NCI-H526 treated with DMSO at 0.1 percent for 48 hours (cell line): ENCODE results near the gene RBKS.
"Not testable (repeated sequence)": the region's sequence is repeated elsewhere in the genome, so short reads cannot be mapped to it uniquely, and the experiment has no call there.

ENCODE experiments used
- DNase-seq: peaks from one replicate; lab custom pipeline; 2025; lab: John Stamatoyannopoulos, UW

RBKS gene

GRCh38 chr2:27906074-27906473 is 15.9 kb upstream of the RBKS start:
- DNase-seq: no peak

- no peak for DNase-seq
These were observed 14.1 kb upstream of the RBKS start for GRCh38 chr2:27904405-27904665.

- DNase-seq: no peak
These were observed 13.6 kb upstream of the RBKS start for GRCh38 chr2:27903649-27904404.

- no peak for DNase-seq
These were observed 12.8 kb upstream of the RBKS start for GRCh38 chr2:27903018-27903417.

- DNase-seq: no peak
These were observed 11.9 kb upstream of the RBKS start for GRCh38 chr2:27902098-27902497.

GRCh38 chr2:27901234-27901633 is 11.0 kb upstream of the RBKS start:
- DNase-seq: no peak

- no peak for DNase-seq
These were observed 7.5 kb upstream of the RBKS start for GRCh38 chr2:27897717-27898116.

- no peak for DNase-seq
These were observed 2.8 kb upstream of the RBKS start for GRCh38 chr2:27893006-27893405.

- no peak for DNase-seq
These were observed 1.5 kb upstream of the RBKS start for GRCh38 chr2:27891673-27892105.

GRCh38 chr2:27890924-27891672 is 911 bp upstream of the RBKS start:
- DNase-seq: peak; percentile 64

GRCh38 chr2:27889774-27890145 is 427 bp downstream of the RBKS start:
- no peak for DNase-seq

- DNase-seq: no peak
These were observed 1.4 kb downstream of the RBKS start for GRCh38 chr2:27888790-27889189.

- no peak for DNase-seq
These were observed 2.4 kb downstream of the RBKS start for GRCh38 chr2:27887830-27888229.

- no peak for DNase-seq
These were observed 3.1 kb downstream of the RBKS start for GRCh38 chr2:27887111-27887510.

- no peak for DNase-seq
These were observed 3.9 kb downstream of the RBKS start for GRCh38 chr2:27886322-27886721.

GRCh38 chr2:27885661-27886060 is 4.5 kb downstream of the RBKS start:
- DNase-seq: no peak

- DNase-seq: no peak
These were observed 5.0 kb downstream of the RBKS start for GRCh38 chr2:27885234-27885633.

GRCh38 chr2:27884601-27885000 is 5.6 kb downstream of the RBKS start:
- DNase-seq: no peak

- DNase-seq: not testable (repeated sequence)
These were observed 7.6 kb downstream of the RBKS start for GRCh38 chr2:27882584-27882922.

GRCh38 chr2:27881815-27882583 is 8.2 kb downstream of the RBKS start:
- DNase-seq: not testable (repeated sequence)

GRCh38 chr2:27878825-27879224 is 11.4 kb downstream of the RBKS start:
- no peak for DNase-seq

- no peak for DNase-seq
These were observed 14.9 kb downstream of the RBKS start for GRCh38 chr2:27875089-27875881.
